ENCODE results near the gene PIGT.
"Not testable (repeated sequence)": the region's sequence is repeated elsewhere in the genome, so short reads cannot be mapped to it uniquely, and the experiment has no call there.

PIGT gene

GRCh38 chr20:45470262-45470931 lies 54.5 kb downstream of the PIGT start:
- H3K4me3 ChIP-seq (ENCODE audit: low read length), result peak overlapping the region; percentile 19; the same call in 1 of the 2 replicates

GRCh38 chr20:45470937-45471336 lies 55.0 kb downstream of the PIGT start:
- no peak for TF ChIP-seq ZNF274 (IDR thresholded peaks at IDR 0.05; ENCODE audit: low read depth, low read length)
- peak overlapping the region; percentile 19; the same call in 1 of the 2 replicates for H3K4me3 ChIP-seq (ENCODE audit: low read length)

More at GRCh38 chr20:45470262-45470931, 54.5 kb downstream of the PIGT start:
- no peak for TF ChIP-seq ZNF274 (IDR thresholded peaks at IDR 0.05; ENCODE audit: low read depth, low read length)

- not testable (repeated sequence) for H3K4me3 ChIP-seq (ENCODE audit: low read length)
Observed at GRCh38 chr20:45472286-45472685, 56.3 kb downstream of the PIGT start.
